NCI-H1105 treated with DMSO at 0.1 percent for 48 hours (cell line): Measurements from ENCODE around the gene FOSL1.
A peak's percentile ranks its signal among the peaks of the same experiment; 100 is the strongest.
"Not testable (repeated sequence)": the region's sequence is repeated elsewhere in the genome, so short reads cannot be mapped to it uniquely, and the experiment has no call there.

Source experiments
- DNase-seq: peaks from one replicate; lab custom pipeline; 2025; lab: John Stamatoyannopoulos, UW

The FOSL1 gene

GRCh38 chr11:65896034-65896999 lies 3.9 kb downstream of the FOSL1 start:
- DNase-seq: no peak

GRCh38 chr11:65895482-65895981 lies 4.7 kb downstream of the FOSL1 start:
- no peak for DNase-seq

GRCh38 chr11:65894034-65894591 lies 6.1 kb downstream of the FOSL1 start:
- DNase-seq: no peak

GRCh38 chr11:65892661-65893317 lies 7.4 kb downstream of the FOSL1 start:
- no peak for DNase-seq

GRCh38 chr11:65892137-65892540 lies 8.0 kb downstream of the FOSL1 start:
- DNase-seq: not testable (repeated sequence)

- DNase-seq: no peak
Observed at GRCh38 chr11:65891219-65892136, 8.7 kb downstream of the FOSL1 start.

- DNase-seq: peak; percentile 91
Observed at GRCh38 chr11:65890324-65891218, 9.6 kb downstream of the FOSL1 start, which contains the start of gene CCDC85B. TSS of gene CCDC85B (plus strand) at chr11:65890673. CDS start at chr11:65890784, 111 bp downstream.

GRCh38 chr11:65888163-65888814 lies 11.9 kb downstream of the FOSL1 start, which contains the start of gene FIBP:
TSS of gene FIBP (minus strand) at chr11:65888471. CDS start at chr11:65888418, 53 bp downstream.
- peak; percentile 94 for DNase-seq

- DNase-seq: no peak
Observed at GRCh38 chr11:65887723-65888162, 12.4 kb downstream of the FOSL1 start.

- DNase-seq: no peak
Observed at GRCh38 chr11:65886826-65887722, 13.1 kb downstream of the FOSL1 start.

GRCh38 chr11:65885808-65886536 lies 14.2 kb downstream of the FOSL1 start:
- no peak for DNase-seq

- DNase-seq: no peak
Observed at GRCh38 chr11:65885231-65885630, 15.0 kb downstream of the FOSL1 start.

- peak; percentile 63 for DNase-seq
Observed at GRCh38 chr11:65884716-65885092, 15.5 kb downstream of the FOSL1 start.

- DNase-seq: no peak
Observed at GRCh38 chr11:65883786-65884715, 16.1 kb downstream of the FOSL1 start.

GRCh38 chr11:65883058-65883761 lies 17.0 kb downstream of the FOSL1 start:
- no peak for DNase-seq
